ENCODE results near the gene SSR4. TPM values are rescaled to one million over a fixed set of nuclear protein-coding genes. Genes with fewer than 3 reads are reported as not detected.

SSR4 gene
- total and polyA plus RNA-seq, 8 donors = 153 to 327 (median 180) TPM

DNA sequence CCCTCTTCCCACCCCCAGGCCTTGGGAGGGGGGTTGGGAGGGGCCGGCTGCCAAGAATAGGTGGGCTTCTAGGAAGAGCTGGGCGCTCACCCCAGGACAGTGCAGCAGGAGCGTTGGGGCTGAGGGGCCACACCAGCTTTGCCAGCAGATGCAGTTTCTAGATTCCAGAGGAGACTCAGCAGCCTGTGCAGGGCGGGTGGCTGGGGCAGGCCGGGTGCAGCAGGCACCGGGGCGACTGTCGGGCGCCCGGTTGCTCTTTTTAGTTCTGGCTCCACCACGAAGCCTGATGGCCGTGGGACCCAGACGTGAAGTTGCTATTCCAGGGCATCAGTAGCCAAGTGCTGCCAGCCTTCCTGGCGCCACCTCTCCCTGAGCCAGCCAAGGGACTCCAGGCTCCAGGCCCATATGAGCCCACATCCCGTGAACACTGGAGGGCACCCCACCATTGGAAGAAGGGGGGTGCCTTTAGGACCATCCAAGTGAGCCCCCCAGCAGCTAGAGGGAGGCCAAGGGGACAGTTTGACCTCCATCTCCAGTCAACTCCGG is 5.8 kb downstream of the SSR4 start:
- peaks cover 0 to 30% of the 10 kb centered on the region in 2 donors for H3K36me3 ChIP-seq
- DNase-seq (no peak), ATAC-seq (no peak)
- TF ChIP-seq, protein P1, sequence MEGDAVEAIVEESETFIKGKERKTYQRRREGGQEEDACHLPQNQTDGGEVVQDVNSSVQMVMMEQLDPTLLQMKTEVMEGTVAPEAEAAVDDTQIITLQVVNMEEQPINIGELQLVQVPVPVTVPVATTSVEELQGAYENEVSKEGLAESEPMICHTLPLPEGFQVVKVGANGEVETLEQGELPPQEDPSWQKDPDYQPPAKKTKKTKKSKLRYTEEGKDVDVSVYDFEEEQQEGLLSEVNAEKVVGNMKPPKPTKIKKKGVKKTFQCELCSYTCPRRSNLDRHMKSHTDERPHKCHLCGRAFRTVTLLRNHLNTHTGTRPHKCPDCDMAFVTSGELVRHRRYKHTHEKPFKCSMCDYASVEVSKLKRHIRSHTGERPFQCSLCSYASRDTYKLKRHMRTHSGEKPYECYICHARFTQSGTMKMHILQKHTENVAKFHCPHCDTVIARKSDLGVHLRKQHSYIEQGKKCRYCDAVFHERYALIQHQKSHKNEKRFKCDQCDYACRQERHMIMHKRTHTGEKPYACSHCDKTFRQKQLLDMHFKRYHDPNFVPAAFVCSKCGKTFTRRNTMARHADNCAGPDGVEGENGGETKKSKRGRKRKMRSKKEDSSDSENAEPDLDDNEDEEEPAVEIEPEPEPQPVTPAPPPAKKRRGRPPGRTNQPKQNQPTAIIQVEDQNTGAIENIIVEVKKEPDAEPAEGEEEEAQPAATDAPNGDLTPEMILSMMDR (IDR thresholded peaks at IDR 0.05) = no peak
- intact Hi-C loops (cut with DNase I) = no loop called here
- no peaks in the 10 kb centered on the region for H3K9me3 ChIP-seq
- H3K27me3 ChIP-seq = no peaks in the 10 kb centered on the region
- peaks cover 0 to 19% of the 10 kb centered on the region in 2 donors for H3K4me1 ChIP-seq
- no peak overlapping the region for H3K27ac ChIP-seq
- H3K4me3 ChIP-seq = no peak overlapping the region

DNA sequence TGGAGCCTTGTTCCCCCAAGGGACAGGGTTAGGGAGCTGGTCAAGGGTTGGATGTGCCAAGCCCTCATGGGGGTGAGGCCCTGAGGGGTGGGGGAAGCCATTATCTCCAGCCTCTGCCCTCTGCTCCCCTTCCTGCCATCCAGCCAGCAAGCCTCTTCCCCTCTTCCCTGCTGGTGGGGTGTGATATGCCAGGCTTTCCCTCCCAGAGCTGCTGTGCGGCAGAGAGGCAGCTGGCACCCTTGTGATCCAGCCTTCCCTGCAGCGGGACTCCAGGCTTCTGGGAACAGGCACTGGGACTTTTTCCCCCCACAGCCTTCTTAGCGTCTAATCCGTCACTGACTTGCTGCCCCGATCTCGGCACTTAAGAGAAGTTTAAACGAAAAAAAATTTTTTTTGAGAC is 6.3 kb downstream of the SSR4 start:
- no peak overlapping the region for H3K4me3 ChIP-seq
- TF ChIP-seq, protein P1 (IDR thresholded peaks at IDR 0.05) = no peak
- peaks cover 0 to 14% of the 10 kb centered on the region in 2 donors for H3K4me1 ChIP-seq
- peaks cover 0 to 30% of the 10 kb centered on the region in 2 donors for H3K36me3 ChIP-seq
- H3K27ac ChIP-seq = no peak overlapping the region
- intact Hi-C loops (cut with DNase I) = no loop called here
- no peak for DNase-seq
- ATAC-seq = no peak
- no peaks in the 10 kb centered on the region for H3K27me3 ChIP-seq
- no peaks in the 10 kb centered on the region for H3K9me3 ChIP-seq

GRCh38 chrX:153801669-153802068 is 7.2 kb downstream of the SSR4 start:
- peaks cover 0 to 5% of the 10 kb centered on the region in 2 donors for H3K4me1 ChIP-seq
- H3K27me3 ChIP-seq = no peaks in the 10 kb centered on the region
- H3K9me3 ChIP-seq = no peaks in the 10 kb centered on the region
- TF ChIP-seq, protein P1 (IDR thresholded peaks at IDR 0.05) = no peak
- DNase-seq (no peak), ATAC-seq (no peak)
- H3K36me3 ChIP-seq = peaks cover 0 to 29% of the 10 kb centered on the region in 2 donors
- intact Hi-C loops (cut with DNase I) = no loop called here
- H3K27ac ChIP-seq = no peak overlapping the region
- no peak overlapping the region for H3K4me3 ChIP-seq

DNA sequence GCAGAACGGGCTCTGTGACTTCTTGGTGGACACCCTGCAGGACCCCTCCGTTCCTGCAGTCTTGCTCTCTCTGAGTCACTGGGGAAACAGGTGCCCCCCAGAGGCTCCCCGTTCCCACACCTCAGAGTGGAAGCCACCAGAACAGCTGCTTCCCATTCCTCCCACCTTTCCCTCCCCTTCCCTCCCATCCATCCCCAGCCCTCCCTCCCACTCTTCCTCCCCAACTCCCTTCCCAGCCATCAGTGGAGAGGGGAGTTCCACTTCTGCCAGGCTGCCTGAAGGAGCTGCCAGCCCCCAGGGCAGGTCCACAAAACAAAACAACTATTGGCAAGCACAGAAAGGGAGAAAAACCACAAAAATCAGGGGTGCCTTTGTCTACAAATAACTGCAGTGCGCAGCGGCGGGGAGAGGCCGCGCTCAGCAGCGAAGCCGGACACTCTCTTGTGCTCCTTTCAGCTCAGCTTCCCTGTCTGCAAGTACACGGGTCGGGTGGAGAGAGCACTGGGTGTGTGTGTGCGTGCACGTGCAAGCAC is 8.1 kb downstream of the SSR4 start:
- TF ChIP-seq, protein P1 (IDR thresholded peaks at IDR 0.05) = no peak
- peaks cover 0 to 20% of the 10 kb centered on the region in 2 donors for H3K36me3 ChIP-seq
- intact Hi-C loops (cut with DNase I) = no loop called here

GRCh38 chrX:153803211-153804099 is 9.0 kb downstream of the SSR4 start:
- no peak overlapping the region for H3K4me3 ChIP-seq
- H3K9me3 ChIP-seq = no peaks in the 10 kb centered on the region
- no peaks in the 10 kb centered on the region for H3K4me1 ChIP-seq
- peaks cover 0 to 11% of the 10 kb centered on the region in 2 donors for H3K36me3 ChIP-seq
- DNase-seq = no peak
- H3K27ac ChIP-seq = no peak overlapping the region
- no peak for ATAC-seq
- H3K27me3 ChIP-seq = no peaks in the 10 kb centered on the region
- intact Hi-C loops (cut with DNase I) = no loop called here
- TF ChIP-seq, protein P1 (IDR thresholded peaks at IDR 0.05) = no peak

More for the DNA sequence above, 8.1 kb downstream of the SSR4 start:
- no peaks in the 10 kb centered on the region for H3K4me1 ChIP-seq
- no peak for ATAC-seq
- no peak overlapping the region for H3K27ac ChIP-seq
- DNase-seq = no peak
- H3K9me3 ChIP-seq = no peaks in the 10 kb centered on the region
- no peaks in the 10 kb centered on the region for H3K27me3 ChIP-seq
- no peak overlapping the region for H3K4me3 ChIP-seq
